Prostate gland (tissue), 2 donors: ENCODE measurements around the gene PPIG. TPM values are rescaled to one million over a fixed set of nuclear protein-coding genes. Genes with fewer than 3 reads are reported as not detected.

ENCODE experiments used
- DNase-seq: peaks from one replicate; pipeline ENCODE4 v3.0.0-alpha.2; 2019; ENCODE audit warnings: low spot score
- H3K27ac ChIP-seq, 2 donors: fragments of 200-600 bp; sonication (generic); 2 replicates each; pipeline ENCODE4 v1.5.1; 2017 to 2019
- H3K27me3 ChIP-seq: fragments of 200-600 bp; sonication (generic); replicated peaks from 2 replicates; pipeline ENCODE4 v1.5.1; 2019; ENCODE audit not compliant: insufficient read depth
- H3K36me3 ChIP-seq, 2 donors: fragments of 200-600 bp; sonication (generic); 1 replicate in 1 of 2; 2 replicates in 1 of 2; pipeline versions ENCODE4 v1.5.1 to v1.8.1; 2017 to 2019
- H3K4me1 ChIP-seq: fragments of 200-600 bp; sonication (generic); replicated peaks from 2 replicates; pipeline ENCODE4 v1.5.1; 2019
- H3K4me3 ChIP-seq, 2 donors: fragments of 200-600 bp; sonication (generic); 2 replicates each; pipeline ENCODE4 v1.5.1; 2017 to 2019
- H3K9me3 ChIP-seq: fragments of 200-600 bp; sonication (generic); 2 replicates; pipeline ENCODE4 v1.5.1; 2017
- POLR2A ChIP-seq: fragments of 450-650 bp; IDR thresholded peaks from one replicate; pipeline ENCODE4 v1.6.1; 2016; ENCODE audit warnings: antibody characterized with exemption, mild to moderate bottlenecking
- POLR2AphosphoS5 ChIP-seq: sonication (generic); formaldehyde crosslinking; IDR thresholded peaks from one replicate; pipeline ENCODE4 v1.6.1; 2017; ENCODE audit warnings: antibody characterized with exemption
- WGBS: methylation state at CpG from one replicate; pipeline ENCODE4 v1.1.5; 2018; 5-methylcytosine and 5-hydroxymethylcytosine counted together
- intact Hi-C: fragments of 100-400 bp; cut with DNase I; formaldehyde crosslinking; loops from one replicate; pipeline ENCODE4 v1.14.2; 2022
- total RNA-seq, 2 donors: library from RNA; depleted of rRNA; stranded (reverse); fragments of >200 nt; gene quantifications; one replicate each; pipeline ENCODE4 v1.1.0, GENCODE V29; 2016
- TF ChIP-seq, protein P1 (sequence below), 4 experiments: fragments of 200-600 bp in 2 of 4; fragments of 450-650 bp in 2 of 4; sonication (generic) in 2 of 4; IDR thresholded peaks; 1 replicate in 3 of 4; 2 replicates in 1 of 4; pipeline ENCODE4 v1.5.1; 2016 to 2019; ENCODE audit warnings: antibody characterized with exemption in 4 of 4, mild to moderate bottlenecking in 2 of 4, moderate library complexity in 2 of 4

The PPIG gene
- total RNA-seq, 2 donors from 2014 or later: 30.9 to 38.0 TPM

DNA sequence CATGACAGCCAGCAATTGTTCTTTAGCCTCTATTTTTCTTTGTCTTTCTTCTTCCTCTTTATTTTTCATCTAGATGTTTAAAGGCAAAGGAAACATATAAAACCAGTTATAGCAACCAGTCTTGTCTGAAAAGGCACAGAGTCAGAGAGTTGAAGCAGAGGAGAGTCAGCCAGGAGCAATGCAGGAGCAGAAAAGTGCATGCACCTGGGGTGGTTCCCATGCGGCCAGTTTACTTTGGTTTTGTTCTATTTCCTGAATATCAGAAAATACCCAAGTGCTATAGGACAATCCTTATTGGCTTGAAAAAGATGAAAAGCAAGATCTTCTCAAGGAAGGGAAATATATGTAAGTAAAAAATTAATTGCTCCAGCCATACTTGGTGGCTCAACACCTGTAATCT lies 65.1 kb downstream of the PPIG start:
- intact Hi-C loops: no loop called here
- H3K9me3 ChIP-seq: no peaks in the 10 kb centered on the region
- H3K4me3 ChIP-seq: no peak overlapping the region
- 61% methylated on average over 1 of the region's 1 CpG for WGBS
- no peaks in the 10 kb centered on the region for H3K36me3 ChIP-seq
- TF ChIP-seq POLR2AphosphoS5: no peak
- TF ChIP-seq POLR2A: no peak
- TF ChIP-seq, protein P1, sequence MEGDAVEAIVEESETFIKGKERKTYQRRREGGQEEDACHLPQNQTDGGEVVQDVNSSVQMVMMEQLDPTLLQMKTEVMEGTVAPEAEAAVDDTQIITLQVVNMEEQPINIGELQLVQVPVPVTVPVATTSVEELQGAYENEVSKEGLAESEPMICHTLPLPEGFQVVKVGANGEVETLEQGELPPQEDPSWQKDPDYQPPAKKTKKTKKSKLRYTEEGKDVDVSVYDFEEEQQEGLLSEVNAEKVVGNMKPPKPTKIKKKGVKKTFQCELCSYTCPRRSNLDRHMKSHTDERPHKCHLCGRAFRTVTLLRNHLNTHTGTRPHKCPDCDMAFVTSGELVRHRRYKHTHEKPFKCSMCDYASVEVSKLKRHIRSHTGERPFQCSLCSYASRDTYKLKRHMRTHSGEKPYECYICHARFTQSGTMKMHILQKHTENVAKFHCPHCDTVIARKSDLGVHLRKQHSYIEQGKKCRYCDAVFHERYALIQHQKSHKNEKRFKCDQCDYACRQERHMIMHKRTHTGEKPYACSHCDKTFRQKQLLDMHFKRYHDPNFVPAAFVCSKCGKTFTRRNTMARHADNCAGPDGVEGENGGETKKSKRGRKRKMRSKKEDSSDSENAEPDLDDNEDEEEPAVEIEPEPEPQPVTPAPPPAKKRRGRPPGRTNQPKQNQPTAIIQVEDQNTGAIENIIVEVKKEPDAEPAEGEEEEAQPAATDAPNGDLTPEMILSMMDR (IDR thresholded peaks at IDR 0.05): no peak
- no peaks in the 10 kb centered on the region for H3K27me3 ChIP-seq
- no peak overlapping the region for H3K27ac ChIP-seq
- no peak for DNase-seq
- H3K4me1 ChIP-seq: no peaks in the 10 kb centered on the region

DNA sequence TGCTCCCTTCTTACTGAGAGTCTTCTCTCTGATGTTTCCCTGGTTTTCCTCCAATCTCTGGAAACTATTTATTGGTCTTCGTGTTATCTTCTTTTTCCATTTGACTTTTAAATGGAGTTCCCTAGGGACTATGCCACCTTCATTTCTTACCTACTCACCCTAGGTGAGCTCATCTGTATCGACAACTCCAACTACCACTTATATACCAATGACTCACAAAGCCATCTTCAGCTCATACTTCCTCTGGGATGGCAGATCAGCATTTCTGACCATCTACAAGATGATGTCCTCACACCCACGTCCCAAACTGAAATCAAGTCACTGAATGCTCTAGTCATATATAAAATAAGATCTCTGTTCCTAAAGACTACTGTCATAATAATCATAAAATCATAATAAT lies 69.5 kb downstream of the PPIG start:
- WGBS: 80% methylated on average over 3 of the region's 3 CpGs
- TF ChIP-seq POLR2A (no peak), POLR2AphosphoS5 (no peak)
- TF ChIP-seq, protein P1 (IDR thresholded peaks at IDR 0.05): no peak
- no peak for DNase-seq
- intact Hi-C loops: no loop called here
- H3K27ac ChIP-seq: no peak overlapping the region
- no peaks in the 10 kb centered on the region for H3K9me3 ChIP-seq
- no peaks in the 10 kb centered on the region for H3K36me3 ChIP-seq
- no peaks in the 10 kb centered on the region for H3K4me1 ChIP-seq
- no peaks in the 10 kb centered on the region for H3K27me3 ChIP-seq
- no peak overlapping the region for H3K4me3 ChIP-seq

DNA sequence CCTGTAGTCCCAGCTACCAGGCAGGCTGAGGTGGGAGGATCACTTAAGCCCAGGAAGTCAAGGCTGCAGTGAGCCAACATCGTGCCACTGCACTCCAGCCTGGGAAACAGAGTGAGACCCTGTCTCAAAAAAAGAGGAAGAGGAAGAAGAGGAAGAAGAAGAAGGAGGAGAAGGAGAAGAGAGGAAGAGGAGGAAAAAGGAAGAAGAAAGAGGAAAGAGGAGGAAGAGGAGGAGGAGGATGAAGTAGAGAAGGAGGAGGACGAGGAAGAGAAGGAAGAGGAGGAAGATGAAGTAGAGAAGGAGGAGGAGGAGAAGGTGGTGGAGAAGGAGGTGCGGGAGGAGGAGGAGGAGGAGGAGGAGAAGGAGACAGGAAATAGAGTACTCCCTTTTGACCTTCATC lies 72.0 kb downstream of the PPIG start:
- no peak for DNase-seq
- Histone ChIP-seq H3K4me3 (no peak overlapping the region), H3K27ac (no peak overlapping the region), H3K4me1 (no peaks in the 10 kb centered on the region), H3K27me3 (no peaks in the 10 kb centered on the region), H3K36me3 (no peaks in the 10 kb centered on the region), H3K9me3 (no peaks in the 10 kb centered on the region)
- whole genome bisulfite sequencing: 78% methylated on average over 3 of the region's 3 CpGs
- intact Hi-C loops: no loop called here
- no peak for TF ChIP-seq POLR2A
- TF ChIP-seq, protein P1 (IDR thresholded peaks at IDR 0.05): no peak
- no peak for TF ChIP-seq POLR2AphosphoS5

DNA sequence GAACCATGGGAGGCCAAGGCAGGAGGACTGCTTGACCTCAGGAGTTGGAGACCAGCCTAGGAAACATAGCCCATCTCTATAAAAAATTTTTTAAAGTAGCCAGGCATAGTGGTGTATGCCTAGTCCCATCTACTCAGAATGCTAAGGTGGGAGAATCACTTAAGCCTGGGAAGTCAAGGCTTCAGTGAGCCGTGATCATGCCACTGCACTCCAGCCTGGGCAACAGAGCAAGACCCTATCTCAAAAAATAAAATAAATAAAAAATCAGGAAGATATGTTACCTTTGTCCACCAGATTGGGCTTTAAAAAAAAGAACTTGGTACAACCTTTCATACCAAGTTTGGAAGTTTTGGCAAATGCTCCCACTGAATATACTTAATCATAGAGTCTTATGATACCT lies 74.7 kb downstream of the PPIG start:
- H3K9me3 ChIP-seq: no peaks in the 10 kb centered on the region
- no peak overlapping the region for H3K4me3 ChIP-seq
- DNase-seq: no peak
- H3K27ac ChIP-seq: no peak overlapping the region
- H3K27me3 ChIP-seq: no peaks in the 10 kb centered on the region
- no peaks in the 10 kb centered on the region for H3K4me1 ChIP-seq
- intact Hi-C loops: no loop called here
- H3K36me3 ChIP-seq: no peaks in the 10 kb centered on the region
- WGBS: 100% methylated on average over 1 of the region's 1 CpG
- TF ChIP-seq POLR2A (no peak), POLR2AphosphoS5 (no peak)
- TF ChIP-seq, protein P1 (IDR thresholded peaks at IDR 0.05): no peak

DNA sequence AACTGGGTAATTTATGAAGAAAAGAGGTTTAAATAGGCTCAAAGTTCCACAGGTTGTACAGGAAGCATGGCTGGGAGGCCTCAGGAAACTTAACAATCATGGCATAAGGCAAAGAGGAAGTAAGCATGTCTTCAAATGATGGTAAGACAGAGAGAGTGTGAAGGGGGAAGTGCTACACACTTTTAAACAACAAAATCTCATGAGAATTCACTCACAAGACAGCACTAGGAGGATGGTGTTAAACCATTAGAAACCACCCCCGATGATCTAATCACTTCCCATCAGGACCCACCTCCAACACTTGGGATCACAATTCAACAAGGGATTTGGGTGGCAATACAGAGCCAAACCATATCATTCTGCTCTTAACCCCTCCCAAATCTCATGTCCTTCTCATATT lies 75.2 kb downstream of the PPIG start:
- no peaks in the 10 kb centered on the region for H3K27me3 ChIP-seq
- no peak overlapping the region for H3K4me3 ChIP-seq
- no peak for TF ChIP-seq POLR2AphosphoS5
- H3K9me3 ChIP-seq: no peaks in the 10 kb centered on the region
- intact Hi-C loops: no loop called here
- no peaks in the 10 kb centered on the region for H3K4me1 ChIP-seq
- H3K27ac ChIP-seq: no peak overlapping the region
- H3K36me3 ChIP-seq: no peaks in the 10 kb centered on the region
- WGBS: 89% methylated on average over 1 of the region's 1 CpG
- no peak for DNase-seq
